SK-N-SH (cell line): ENCODE data around the gene TRAPPC6A. TPM values are rescaled to one million over a fixed set of nuclear protein-coding genes. Genes with fewer than 3 reads are reported as not detected.

Source experiments
- CTCF ChIA-PET: fragments of 300-600, 350-600 bp; formaldehyde crosslinking; extraction: SDS; loops from one replicate; lab custom pipeline; 2021; lab: Yijun Ruan, JAX
- POLR2A ChIA-PET: fragments of 350-600 bp; sonication (Branson Sonifier 250); formaldehyde crosslinking; extraction: SDS; loops from one replicate; lab custom pipeline; 2020; ENCODE audit warnings: antibody characterized with exemption, inconsistent platforms; lab: Yijun Ruan, JAX
- DNase-seq: peaks from one replicate; pipeline ENCODE4 v3.0.0; 2012
- H2AFZ ChIP-seq: fragments of 200-600 bp; sonication (generic); 2 replicates; pipeline ENCODE4 v1.8.1; 2016; ENCODE audit warnings: antibody characterized with exemption, mild to moderate bottlenecking, low read depth
- H3F3A ChIP-seq: fragments of 200-600 bp; sonication (generic); replicated peaks from 2 replicates; pipeline ENCODE3; 2016; ENCODE audit warnings: antibody characterized with exemption, mild to moderate bottlenecking; ENCODE audit not compliant: insufficient read depth
- H3K27ac ChIP-seq, 2 experiments: fragments of 200-500 bp in 1 of 2; fragments of 200-600 bp in 1 of 2; sonication (Bioruptor generic) in 1 of 2; sonication (generic), shearing (Covaris generic) in 1 of 2; 2 replicates each; pipeline versions ENCODE4 v1.5.1 to v1.6.1; 2014 to 2016; ENCODE audit warnings: low read depth in 2 of 2, inconsistent platforms in 1 of 2, low read length in 1 of 2, mild to moderate bottlenecking in 1 of 2, mixed read lengths in 1 of 2
- H3K27me3 ChIP-seq: fragments of 200-600 bp; sonication (generic), shearing (Covaris generic); 2 replicates; pipeline ENCODE4 v1.6.1; 2016; ENCODE audit warnings: mixed run types; ENCODE audit not compliant: insufficient read depth
- H3K36me3 ChIP-seq, 2 experiments: fragments of 200-500 bp in 1 of 2; fragments of 200-600 bp in 1 of 2; sonication (Bioruptor generic) in 1 of 2; sonication (generic) in 1 of 2; replicated peaks in 1 of 2; 2 replicates each; pipeline versions ENCODE3 to v1.5.1; 2014 to 2016; ENCODE audit warnings: low read length in 1 of 2, mild to moderate bottlenecking in 1 of 2; ENCODE audit not compliant: insufficient read depth in 2 of 2, control insufficient read depth in 1 of 2
- H3K4me1 ChIP-seq, 2 experiments: fragments of 200-500 bp in 1 of 2; fragments of 200-600 bp in 1 of 2; sonication (Bioruptor generic) in 1 of 2; sonication (generic), shearing (Covaris generic) in 1 of 2; 2 replicates each; pipeline versions ENCODE4 v1.5.1 to v1.6.1; 2014 to 2016; ENCODE audit warnings: low read depth in 1 of 2, low read length in 1 of 2, mixed run types in 1 of 2; ENCODE audit not compliant: insufficient read depth in 2 of 2, control insufficient read depth in 1 of 2
- H3K4me2 ChIP-seq: fragments of 200-600 bp; sonication (generic), shearing (Covaris generic); 2 replicates; pipeline ENCODE4 v1.6.1; 2017; ENCODE audit warnings: mixed run types
- H3K4me3 ChIP-seq, 2 experiments: fragments of 200-500 bp in 1 of 2; fragments of 200-600 bp in 1 of 2; sonication (Bioruptor generic) in 1 of 2; sonication (generic), shearing (Covaris generic) in 1 of 2; 2 replicates each; pipeline versions ENCODE4 v1.5.1 to v1.8.1; 2014 to 2016; ENCODE audit warnings: low read depth in 2 of 2, inconsistent platforms in 1 of 2, low read length in 1 of 2, mild to moderate bottlenecking in 1 of 2, mixed read lengths in 1 of 2, moderate library complexity in 1 of 2
- H3K79me2 ChIP-seq: fragments of 200-600 bp; sonication (generic); 2 replicates; pipeline ENCODE4 v1.8.1; 2017; ENCODE audit warnings: mild to moderate bottlenecking; ENCODE audit not compliant: insufficient read depth
- H3K9ac ChIP-seq: fragments of 200-600 bp; sonication (generic); 2 replicates; pipeline ENCODE4 v1.6.1; 2017; ENCODE audit warnings: mixed run types
- H3K9me2 ChIP-seq: fragments of 200-600 bp; sonication (generic); 2 replicates; pipeline ENCODE4 v1.6.1; 2017; ENCODE audit warnings: mixed run types
- H3K9me3 ChIP-seq: fragments of 200-600 bp; sonication (generic); 2 replicates; pipeline ENCODE4 v1.6.1; 2017; ENCODE audit warnings: mixed run types, mild to moderate bottlenecking, moderate library complexity
- H4K20me1 ChIP-seq: fragments of 200-600 bp; sonication (generic); 2 replicates; pipeline ENCODE4 v1.6.1; 2017; ENCODE audit warnings: mild to moderate bottlenecking, mixed run types; ENCODE audit not compliant: insufficient read depth
- CTCF ChIP-seq: fragments of 200-600 bp; sonication (generic); IDR thresholded peaks from 2 replicates; pipeline ENCODE4 v1.6.1; 2017; ENCODE audit warnings: antibody characterized with exemption, mild to moderate bottlenecking, moderate library complexity
- ELF1 ChIP-seq: IDR thresholded peaks from 2 replicates; pipeline ENCODE4 v1.4.0; 2012
- FOSL2 ChIP-seq: IDR thresholded peaks from 2 replicates; pipeline ENCODE4 v1.4.0; 2012; ENCODE audit warnings: low read depth, mild to moderate bottlenecking, moderate library complexity, borderline replicate concordance
- FOXJ3 ChIP-seq: sonication (generic); formaldehyde crosslinking; IDR thresholded peaks from 2 replicates; pipeline ENCODE4 v1.5.1; 2020; ENCODE audit warnings: mild to moderate bottlenecking, missing genetic modification reagents
- FOXM1 ChIP-seq: IDR thresholded peaks from 2 replicates; pipeline ENCODE4 v1.4.0; 2012; ENCODE audit warnings: low read depth, mild to moderate bottlenecking
- IRF3 ChIP-seq: fragments of 150-350 bp; IDR thresholded peaks from 2 replicates; pipeline ENCODE4 v1.6.1; 2016; ENCODE audit warnings: mild to moderate bottlenecking, low read depth, low read length
- JUND ChIP-seq: IDR thresholded peaks from 2 replicates; pipeline ENCODE4 v1.4.0; 2012
- MAX ChIP-seq: IDR thresholded peaks from 2 replicates; pipeline ENCODE4 v1.4.0; 2012; ENCODE audit warnings: low read depth
- NFIC ChIP-seq: IDR thresholded peaks from 2 replicates; pipeline ENCODE4 v1.4.0; 2012; ENCODE audit warnings: borderline replicate concordance
- NRF1 ChIP-seq: IDR thresholded peaks from 2 replicates; pipeline ENCODE4 v1.6.1; 2012; ENCODE audit warnings: low read depth, mild to moderate bottlenecking, low read length
- PBX3 ChIP-seq: IDR thresholded peaks from 2 replicates; pipeline ENCODE4; 2012
- REST ChIP-seq: IDR thresholded peaks from 2 replicates; pipeline ENCODE4 v1.6.1; 2012; ENCODE audit warnings: mild to moderate bottlenecking, low read depth, low read length, moderate library complexity
- TAF1 ChIP-seq: IDR thresholded peaks from 2 replicates; pipeline ENCODE4 v1.6.1; 2012; ENCODE audit warnings: low read depth, mild to moderate bottlenecking, low read length, moderate library complexity, borderline replicate concordance
- TCF12 ChIP-seq: IDR thresholded peaks from 2 replicates; pipeline ENCODE4 v1.4.0; 2012
- TEAD4 ChIP-seq: IDR thresholded peaks from 2 replicates; pipeline ENCODE4 v1.4.0; 2012; ENCODE audit warnings: mild to moderate bottlenecking, borderline replicate concordance; ENCODE audit not compliant: insufficient read depth
- USF1 ChIP-seq: IDR thresholded peaks from 2 replicates; pipeline ENCODE4 v1.4.0; 2012; ENCODE audit warnings: low read depth, borderline replicate concordance
- USF2 ChIP-seq: fragments of 150-350 bp; IDR thresholded peaks from 2 replicates; pipeline ENCODE4 v1.6.1; 2017; ENCODE audit warnings: antibody characterized with exemption, low read length, low read depth, borderline replicate concordance
- YY1 ChIP-seq: IDR thresholded peaks from 2 replicates; pipeline ENCODE4 v1.4.0; 2012; ENCODE audit warnings: low read depth, mild to moderate bottlenecking
- WGBS: methylation state at CpG from one replicate; pipeline ENCODE4 v1.1.6; 2017; ENCODE audit warnings: low lambda C conversion rate; 5-methylcytosine and 5-hydroxymethylcytosine counted together
- polyA plus RNA-seq, 3 experiments: library from polyadenylated mRNA; depleted of rRNA; stranded (reverse); fragments of >200 nt; gene quantifications; 2 replicates each; pipeline ENCODE4 v1.2.3, GENCODE V29; 2012

TRAPPC6A gene
- polyA plus RNA-seq, 1 of the 3 experiments (the other 2 are of a cell fraction) = 59.0 TPM

GRCh38 chr19:45216667-45217066 lies 38.6 kb upstream of the TRAPPC6A start (continued):
- TF ChIP-seq REST = no peak
- TF ChIP-seq YY1 = no peak

- H3K4me2 ChIP-seq = peak overlapping the region; percentile 69
- POLR2A ChIA-PET = no interaction called here
- H4K20me1 ChIP-seq = no peaks in the 10 kb centered on the region
- peaks cover 26% of the 10 kb centered on the region for H3K27me3 ChIP-seq
- H3K9me3 ChIP-seq = no peaks in the 10 kb centered on the region
- no peak overlapping the region for H2AFZ ChIP-seq
- DNase-seq = peak; percentile 72
- 20% methylated on average over 17 of the region's 35 CpGs for WGBS
- H3K27ac ChIP-seq = no peak overlapping the region
- CTCF ChIA-PET = interaction anchor here (0.7 to 1.5 kb wide), 4 partner anchors 10 to 124 kb away, joined by 3 read pairs; no protein-coding TSS in a partner anchor
- H3K9me2 ChIP-seq = no peaks in the 10 kb centered on the region
- H3K4me1 ChIP-seq = peaks cover 0 to 6% of the 10 kb centered on the region in 2 experiments; a peak in 1 of 4 replicates
- no peak for TF ChIP-seq FOSL2
- no peak for TF ChIP-seq CTCF
- no peak for TF ChIP-seq JUND
- no peak for TF ChIP-seq TAF1
- no peak for TF ChIP-seq TCF12
- no peak for TF ChIP-seq NRF1
- TF ChIP-seq USF2 = no peak
- TF ChIP-seq TEAD4 = no peak
- TF ChIP-seq NFIC = no peak
- TF ChIP-seq IRF3 = no peak
- TF ChIP-seq FOXJ3 = no peak
- TF ChIP-seq MAX = no peak
- TF ChIP-seq ELF1 = no peak
- TF ChIP-seq FOXM1 = no peak
- TF ChIP-seq USF1 = no peak
- TF ChIP-seq PBX3 = no peak
- no peaks in the 10 kb centered on the region for H3K36me3 ChIP-seq
- H3F3A ChIP-seq = no peaks in the 10 kb centered on the region
- no peaks in the 10 kb centered on the region for H3K79me2 ChIP-seq
- H3K9ac ChIP-seq = no peak overlapping the region
- peak overlapping the region in 1 of 2 experiments; percentile 24; a peak in 2 of 4 replicates for H3K4me3 ChIP-seq
Measured at GRCh38 chr19:45215391-45216191, 37.6 kb upstream of the TRAPPC6A start.
